ENCODE data around the gene TBCD.

- no peak for TF ChIP-seq POLR2A (IDR thresholded peaks at IDR 0.05)
- TF ChIP-seq CTCF (IDR thresholded peaks at IDR 0.05), result no peak
- TF ChIP-seq POLR2AphosphoS5 (IDR thresholded peaks at IDR 0.05), result no peak
Observed at GRCh38 chr17:82920150-82920549, 168.3 kb downstream of the TBCD start.
